SU-DHL-6 (cell line): Measurements from ENCODE around the gene CPNE2.

Source experiments
- EZH2phosphoT487 ChIP-seq: fragments of 200-600 bp; sonication (generic), shearing (Covaris generic); conservative IDR thresholded peaks from 2 replicates; pipeline ENCODE4 v1.6.1; 2018; ENCODE audit warnings: mild to moderate bottlenecking, antibody characterized with exemption, low read length, moderate library complexity, mixed read lengths
- TF ChIP-seq, protein P1 (sequence below): fragments of 200-600 bp; sonication (generic); IDR thresholded peaks from one replicate; pipeline ENCODE4 v1.5.1; 2017; ENCODE audit warnings: antibody characterized with exemption, mild to moderate bottlenecking, low read length, moderate library complexity; ENCODE audit not compliant: insufficient read depth, poor library complexity, severe bottlenecking

- TF ChIP-seq, protein P1, sequence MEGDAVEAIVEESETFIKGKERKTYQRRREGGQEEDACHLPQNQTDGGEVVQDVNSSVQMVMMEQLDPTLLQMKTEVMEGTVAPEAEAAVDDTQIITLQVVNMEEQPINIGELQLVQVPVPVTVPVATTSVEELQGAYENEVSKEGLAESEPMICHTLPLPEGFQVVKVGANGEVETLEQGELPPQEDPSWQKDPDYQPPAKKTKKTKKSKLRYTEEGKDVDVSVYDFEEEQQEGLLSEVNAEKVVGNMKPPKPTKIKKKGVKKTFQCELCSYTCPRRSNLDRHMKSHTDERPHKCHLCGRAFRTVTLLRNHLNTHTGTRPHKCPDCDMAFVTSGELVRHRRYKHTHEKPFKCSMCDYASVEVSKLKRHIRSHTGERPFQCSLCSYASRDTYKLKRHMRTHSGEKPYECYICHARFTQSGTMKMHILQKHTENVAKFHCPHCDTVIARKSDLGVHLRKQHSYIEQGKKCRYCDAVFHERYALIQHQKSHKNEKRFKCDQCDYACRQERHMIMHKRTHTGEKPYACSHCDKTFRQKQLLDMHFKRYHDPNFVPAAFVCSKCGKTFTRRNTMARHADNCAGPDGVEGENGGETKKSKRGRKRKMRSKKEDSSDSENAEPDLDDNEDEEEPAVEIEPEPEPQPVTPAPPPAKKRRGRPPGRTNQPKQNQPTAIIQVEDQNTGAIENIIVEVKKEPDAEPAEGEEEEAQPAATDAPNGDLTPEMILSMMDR = no peak
- no peak for TF ChIP-seq EZH2phosphoT487
Measured at GRCh38 chr16:57178793-57179212, 86.4 kb downstream of the CPNE2 start.
